K562 (cell line): Measurements from ENCODE around the gene PEX7. TPM values are rescaled to one million over a fixed set of nuclear protein-coding genes. Genes with fewer than 3 reads are reported as not detected.

Experiments
- ATAC-seq: fragments of 200-7000 bp; cut with Tn5 transposase; 3 replicates; pipeline ENCODE4 v1.9.1; 2020; ENCODE audit warnings: moderate library complexity
- BruUV-seq: library from RNA; stranded (reverse); fragments of 400-500 nt; replicated peaks from 2 replicates; lab custom pipeline; 2021; lab: Mats Ljungman, UMichigan
- CTCF ChIA-PET: fragments of 300-600 bp; formaldehyde crosslinking; extraction: SDS; loops from one replicate; lab custom pipeline; 2021; ENCODE audit warnings: low intra/inter-chr PET ratio; lab: Yijun Ruan, JAX
- POLR2A ChIA-PET: fragments of 300-600, 350-650 bp; sonication (Branson Sonifier 250); formaldehyde crosslinking; extraction: SDS; loops from one replicate; lab custom pipeline; 2021; ENCODE audit warnings: antibody characterized with exemption, inconsistent platforms; lab: Yijun Ruan, JAX
- DNase-seq, 4 experiments: peaks; one replicate each; pipeline versions ENCODE4 v3.0.0 to v3.0.0-alpha.2; 2011 to 2018; ENCODE audit warnings: low spot score in 3 of 4, mixed read lengths in 3 of 4; ENCODE audit errors: extremely low read depth in 1 of 4
- FAIRE-seq: peaks from 2 replicates; lab custom pipeline; 2011; peaks lifted over from hg19 to GRCh38; lab: Jason Lieb, UNC
- H2AFZ ChIP-seq: 2 replicates; pipeline ENCODE4 v1.6.0; 2011; ENCODE audit warnings: low read depth, low read length, control low read depth, inconsistent platforms
- H3K27ac ChIP-seq: fragments of 200-600 bp; 3 replicates; pipeline ENCODE4 v1.8.0; 2011; ENCODE audit warnings: low read depth, mild to moderate bottlenecking, control low read depth, inconsistent platforms, low read length, moderate library complexity, mixed read lengths; ENCODE audit errors: extremely low read depth
- H3K27me3 ChIP-seq, 2 experiments: fragments of 300-600 bp in 1 of 2; 2 replicates in 1 of 2; 3 replicates in 1 of 2; pipeline versions ENCODE4 v1.6.0 to v1.8.0; 2011; ENCODE audit warnings: inconsistent platforms in 2 of 2, low read length in 2 of 2, mild to moderate bottlenecking in 1 of 2, mixed read lengths in 1 of 2, moderate library complexity in 1 of 2; ENCODE audit not compliant: control insufficient read depth in 2 of 2, insufficient read depth in 2 of 2
- H3K36me3 ChIP-seq: fragments of 300-600 bp; 3 replicates; pipeline ENCODE4 v1.8.0; 2011; ENCODE audit warnings: mild to moderate bottlenecking, low read length, inconsistent platforms; ENCODE audit not compliant: control insufficient read depth, insufficient read depth
- H3K4me1 ChIP-seq, 2 experiments: fragments of 200-600 bp in 1 of 2; replicated peaks in 1 of 2; 2 replicates in 1 of 2; 3 replicates in 1 of 2; pipeline versions ENCODE4 v1.5.1 to v1.8.0; 2011; ENCODE audit warnings: inconsistent platforms in 2 of 2, low read length in 2 of 2, mild to moderate bottlenecking in 1 of 2, mixed read lengths in 1 of 2, moderate library complexity in 1 of 2; ENCODE audit not compliant: control insufficient read depth in 2 of 2, insufficient read depth in 2 of 2
- H3K4me2 ChIP-seq: 2 replicates; pipeline ENCODE4 v1.6.1; 2011; ENCODE audit warnings: low read length, control low read depth, inconsistent platforms, mixed read lengths; ENCODE audit not compliant: insufficient read depth
- H3K4me3 ChIP-seq: fragments of 200-600 bp; sonication (generic), shearing (Covaris generic); 2 replicates; pipeline ENCODE4 v1.5.1; 2016; ENCODE audit warnings: control low read depth, inconsistent platforms
- H3K79me2 ChIP-seq: fragments of 200-600 bp; 3 replicates; pipeline ENCODE4 v1.8.0; 2011; ENCODE audit warnings: low read length, inconsistent platforms; ENCODE audit not compliant: control insufficient read depth, insufficient read depth
- H3K9ac ChIP-seq, 2 experiments: 2 replicates each; pipeline versions ENCODE4 v1.6.0 to v1.6.1; 2011; ENCODE audit warnings: low read depth in 2 of 2, low read length in 2 of 2, control low read depth in 1 of 2, inconsistent platforms in 1 of 2, mild to moderate bottlenecking in 1 of 2, mixed read lengths in 1 of 2; ENCODE audit not compliant: insufficient read depth in 1 of 2
- H3K9me1 ChIP-seq: one replicate; pipeline ENCODE4 v1.6.0; 2011; ENCODE audit warnings: inconsistent platforms, mild to moderate bottlenecking, low read length, moderate library complexity; ENCODE audit not compliant: control insufficient read depth, insufficient read depth
- H3K9me3 ChIP-seq: replicated peaks from 2 replicates; pipeline ENCODE4 v1.5.1; 2011; ENCODE audit warnings: low read depth, low read length, inconsistent platforms; ENCODE audit not compliant: control insufficient read depth, insufficient read depth
- H4K20me1 ChIP-seq: replicated peaks from 2 replicates; pipeline ENCODE4 v1.6.1; 2011; ENCODE audit warnings: low read length, inconsistent platforms, mixed read lengths; ENCODE audit not compliant: control insufficient read depth, insufficient read depth
- ARID2 ChIP-seq: fragments of 450-650 bp; IDR thresholded peaks from 2 replicates; pipeline ENCODE4 v1.6.1; 2017; ENCODE audit warnings: antibody characterized with exemption, mild to moderate bottlenecking
- FOSL1 ChIP-seq: fragments of 200-800 bp; sonication (Bioruptor generic); conservative IDR thresholded peaks from 2 replicates; pipeline ENCODE4 v1.6.1; 2016; ENCODE audit warnings: missing genetic modification characterization, missing compliant biosample characterization
- SMARCB1 ChIP-seq: IDR thresholded peaks from 2 replicates; pipeline ENCODE4 v1.6.1; 2011; ENCODE audit warnings: improper control_type of control experiment, low read depth; ENCODE audit not compliant: insufficient read length
- STAT5B ChIP-seq: fragments of 250-450 bp; sonication (Bioruptor Pico); IDR thresholded peaks from 2 replicates; pipeline ENCODE4 v1.8.0; 2021; ENCODE audit warnings: mild to moderate bottlenecking, inconsistent platforms
- TEAD2 ChIP-seq: fragments of 450-650 bp; IDR thresholded peaks from 2 replicates; pipeline ENCODE4 v1.6.1; 2016; ENCODE audit warnings: missing genetic modification characterization, control low read depth, missing compliant biosample characterization
- ZNF75A ChIP-seq: fragments of 450-650 bp; formaldehyde crosslinking; IDR thresholded peaks from 2 replicates; pipeline ENCODE4 v1.4.0; 2020; ENCODE audit warnings: mild to moderate bottlenecking
- WGBS: fragments of 100-300 bp; shearing (Covaris generic); methylation state at CpG from one replicate; pipeline ENCODE4 v1.1.6; 2016; ENCODE audit warnings: low coverage, mixed read lengths; ENCODE audit not compliant: insufficient coverage; ENCODE audit errors: missing lambda C conversion rate; 5-methylcytosine and 5-hydroxymethylcytosine counted together
- in situ Hi-C: fragments of 300-500 bp; cut with MboI; formaldehyde crosslinking; loops from 4 replicates; pipeline ENCODE4 v1.15.0; 2018; ENCODE audit warnings: inconsistent platforms, mixed read lengths
- intact Hi-C: fragments of 100-400 bp; cut with micrococcal nuclease; formaldehyde crosslinking; loops from 2 replicates; pipeline ENCODE4 v1.14.2; 2022
- polyA plus RNA-seq, 8 experiments: library from polyadenylated mRNA; depleted of rRNA in 4 of 8; stranded (reverse) in 5 of 8; unstranded in 3 of 8; fragments of >200 nt; fragmentation: Nextera tagmentation in 2 of 8; fragmentation: Illumina TruSeq in 1 of 8; extraction: Ambion mirVana in 2 of 8; extraction: Trizol in 1 of 8; gene quantifications; 2 replicates each; pipeline versions ENCODE4 v1.2.1 to v1.2.3, GENCODE V29; 2011 to 2014; ENCODE audit warnings: inconsistent platforms in 1 of 8, missing spikeins in 1 of 8
- total RNA-seq, 7 experiments: library from RNA; depleted of rRNA in 6 of 7; stranded (reverse); fragments of >200 nt in 6 of 7; fragmentation: Illumina TruSeq in 2 of 7; extraction: Trizol in 2 of 7; gene quantifications; 2 replicates each; pipeline versions ENCODE4 v1.2.1 to v1.2.3, GENCODE V29; 2011 to 2021; ENCODE audit warnings: low replicate concordance in 1 of 7
- TF ChIP-seq, protein P1 (sequence below): fragments of 150-350 bp; conservative IDR thresholded peaks from 2 replicates; pipeline ENCODE4 v1.6.1; 2014; ENCODE audit warnings: low read length

Gene PEX7
- total and polyA plus RNA-seq, 9 of the 15 experiments (the other 6 are each of a cell fraction or from before 2014, with no cell fraction given), result 1.6 to 12.9 (median 9.1) TPM

DNA sequence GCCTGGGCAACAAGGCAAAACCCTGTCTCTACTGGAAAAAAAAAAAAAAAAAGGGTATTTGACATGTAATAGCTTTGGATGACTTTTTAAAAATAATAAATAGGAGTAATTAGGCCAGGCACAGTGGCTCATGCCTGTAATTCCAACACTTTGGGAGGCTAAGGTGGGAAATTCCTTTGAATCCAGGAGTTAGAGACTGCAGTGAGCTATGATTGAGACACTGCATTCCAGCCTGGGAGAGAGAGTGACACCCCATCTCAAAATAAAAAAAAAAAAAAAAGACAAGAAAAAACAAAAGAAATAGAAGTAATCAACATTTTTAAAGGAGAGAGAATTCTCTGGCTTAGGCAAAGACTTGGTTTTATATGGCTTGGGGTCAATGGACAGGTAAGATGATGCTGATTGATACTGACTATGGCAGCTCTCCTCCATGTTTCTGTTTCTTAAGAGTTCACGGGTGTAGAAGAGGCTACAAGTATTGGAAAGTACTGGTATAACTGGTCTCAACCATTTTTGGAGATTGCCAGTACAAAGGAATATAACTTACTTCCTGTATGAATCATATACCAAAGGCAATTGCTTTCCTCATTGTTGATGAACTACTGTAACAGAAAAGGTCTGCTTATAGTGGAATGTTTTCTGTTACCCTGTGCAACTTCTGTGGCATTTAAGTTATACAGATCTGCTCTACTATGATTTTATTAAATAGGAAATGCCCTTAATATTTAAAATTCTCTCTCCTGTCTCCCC lies 40.2 kb upstream of the PEX7 start:
- ChIA-PET POLR2A (no interaction called here), CTCF (no interaction called here)
- Histone ChIP-seq H3K9me1 (no peaks in the 10 kb centered on the region), H3K27me3 (no peaks in the 10 kb centered on the region; a peak in 1 of 5 replicates), H3K4me1 (peaks cover 3 to 37% of the 10 kb centered on the region in 2 experiments; a peak in 4 of 5 replicates), H3K4me2 (no peak overlapping the region), H3K9me3 (no peaks in the 10 kb centered on the region), H3K79me2 (peaks cover 79% of the 10 kb centered on the region), H3K9ac (no peak overlapping the region), H4K20me1 (0 out of 2 replicates have a peak, but pooled peaks cover 4% of the 10 kb centered on the region), H3K4me3 (no peak overlapping the region), H2AFZ (no peak overlapping the region), H3K36me3 (peaks cover 6% of the 10 kb centered on the region; the same call in 2 of the 3 replicates), H3K27ac (no peak overlapping the region)
- BruUV-seq, result no TSS peak
- in situ Hi-C loops, result no loop called here
- intact Hi-C loops, result no loop called here
- WGBS, result 46% methylated on average over 1 of the region's 1 CpG
- ATAC-seq (no peak), FAIRE-seq (no peak), DNase-seq (no peak)
- TF ChIP-seq SMARCB1 (no peak), ZNF75A (0 out of 2 replicates have a peak, but pooled peaks have one; percentile 21), FOSL1 (tag) (peak; percentile 54)

DNA sequence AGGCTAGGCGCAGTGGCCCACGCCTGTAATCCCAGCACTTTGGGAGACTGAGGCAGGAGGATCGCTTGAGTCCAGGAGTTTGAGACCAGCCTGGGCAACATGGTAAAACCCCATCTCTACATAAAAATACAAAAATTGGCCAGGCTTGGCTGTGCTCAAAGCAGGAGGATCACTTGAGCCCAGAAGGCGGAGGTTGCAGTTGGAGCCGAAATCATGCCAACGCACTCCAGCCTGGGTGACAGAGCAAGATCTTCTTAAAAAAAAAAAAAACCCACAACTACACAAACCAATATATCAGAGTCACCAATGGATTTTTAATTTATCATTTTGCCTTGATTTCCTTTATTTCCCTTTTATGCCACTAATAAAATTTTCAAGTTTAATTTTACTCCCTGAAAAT lies 39.4 kb upstream of the PEX7 start:
- Histone ChIP-seq H3K79me2 (peaks cover 81% of the 10 kb centered on the region), H3K36me3 (peaks cover 6% of the 10 kb centered on the region; the same call in 2 of the 3 replicates), H3K27me3 (no peaks in the 10 kb centered on the region; a peak in 1 of 5 replicates), H3K4me3 (no peak overlapping the region), H3K9ac (no peak overlapping the region), H3K27ac (no peak overlapping the region), H3K4me1 (peaks cover 3 to 44% of the 10 kb centered on the region in 2 experiments; a peak in 4 of 5 replicates), H3K4me2 (no peak overlapping the region), H3K9me3 (no peaks in the 10 kb centered on the region), H2AFZ (no peak overlapping the region), H4K20me1 (0 out of 2 replicates have a peak, but pooled peaks cover 4% of the 10 kb centered on the region), H3K9me1 (no peaks in the 10 kb centered on the region)
- no peak for ATAC-seq
- no peak for FAIRE-seq
- POLR2A ChIA-PET, result no interaction called here
- no peak for DNase-seq
- in situ Hi-C loops, result no loop called here
- CTCF ChIA-PET, result no interaction called here
- no TSS peak for BruUV-seq
- WGBS, result 45% methylated on average over 6 of the region's 6 CpGs
- intact Hi-C loops, result no loop called here
- TF ChIP-seq STAT5B (CRISPR knock-in tag) (no peak), TEAD2 (tag) (no peak), ARID2 (no peak)
- TF ChIP-seq, protein P1, sequence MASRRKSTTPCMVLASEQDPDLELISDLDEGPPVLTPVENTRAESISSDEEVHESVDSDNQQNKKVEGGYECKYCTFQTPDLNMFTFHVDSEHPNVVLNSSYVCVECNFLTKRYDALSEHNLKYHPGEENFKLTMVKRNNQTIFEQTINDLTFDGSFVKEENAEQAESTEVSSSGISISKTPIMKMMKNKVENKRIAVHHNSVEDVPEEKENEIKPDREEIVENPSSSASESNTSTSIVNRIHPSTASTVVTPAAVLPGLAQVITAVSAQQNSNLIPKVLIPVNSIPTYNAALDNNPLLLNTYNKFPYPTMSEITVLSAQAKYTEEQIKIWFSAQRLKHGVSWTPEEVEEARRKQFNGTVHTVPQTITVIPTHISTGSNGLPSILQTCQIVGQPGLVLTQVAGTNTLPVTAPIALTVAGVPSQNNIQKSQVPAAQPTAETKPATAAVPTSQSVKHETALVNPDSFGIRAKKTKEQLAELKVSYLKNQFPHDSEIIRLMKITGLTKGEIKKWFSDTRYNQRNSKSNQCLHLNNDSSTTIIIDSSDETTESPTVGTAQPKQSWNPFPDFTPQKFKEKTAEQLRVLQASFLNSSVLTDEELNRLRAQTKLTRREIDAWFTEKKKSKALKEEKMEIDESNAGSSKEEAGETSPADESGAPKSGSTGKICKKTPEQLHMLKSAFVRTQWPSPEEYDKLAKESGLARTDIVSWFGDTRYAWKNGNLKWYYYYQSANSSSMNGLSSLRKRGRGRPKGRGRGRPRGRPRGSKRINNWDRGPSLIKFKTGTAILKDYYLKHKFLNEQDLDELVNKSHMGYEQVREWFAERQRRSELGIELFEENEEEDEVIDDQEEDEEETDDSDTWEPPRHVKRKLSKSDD, result no peak
